HepG2 (cell line): ENCODE data around the gene ZFR. TPM values are rescaled to one million over a fixed set of nuclear protein-coding genes. Genes with fewer than 3 reads are reported as not detected.

Experiments used
- ATAC-seq: fragments of 200-7000 bp; cut with Tn5 transposase; 3 replicates; pipeline ENCODE4 v1.9.1; 2020; ENCODE audit warnings: mild to moderate bottlenecking, moderate library complexity
- BruUV-seq: library from RNA; stranded (reverse); fragments of 400-500 nt; replicated peaks from 2 replicates; lab custom pipeline; 2021; lab: Mats Ljungman, UMichigan
- CTCF ChIA-PET: fragments of 300-600 bp; formaldehyde crosslinking; extraction: SDS; loops from one replicate; lab custom pipeline; 2021; ENCODE audit warnings: low total read pairs, inconsistent platforms, low intra/inter-chr PET ratio; lab: Yijun Ruan, JAX
- POLR2A ChIA-PET: fragments of 350-600 bp; sonication (Branson Sonifier 250); formaldehyde crosslinking; loops from one replicate; lab custom pipeline; 2020; ENCODE audit warnings: antibody characterized with exemption, inconsistent platforms; lab: Yijun Ruan, JAX
- DNase-seq: peaks from one replicate; pipeline ENCODE4 v3.0.0-alpha.2; 2015; ENCODE audit warnings: low spot score
- FAIRE-seq: peaks from 3 replicates; lab custom pipeline; 2011; peaks lifted over from hg19 to GRCh38; lab: Jason Lieb, UNC
- H2AFZ ChIP-seq: one replicate; pipeline ENCODE4 v1.6.1; 2011; ENCODE audit warnings: low read length, inconsistent platforms
- H3K27ac ChIP-seq: fragments of 300-600 bp; 3 replicates; pipeline ENCODE4 v1.8.0; 2011; ENCODE audit warnings: mixed run types, mild to moderate bottlenecking, mixed read lengths, low read length, inconsistent platforms; ENCODE audit not compliant: insufficient read depth; ENCODE audit errors: extremely low read length
- H3K27me3 ChIP-seq, 2 experiments: fragments of 200-600 bp in 1 of 2; 2 replicates in 1 of 2; 3 replicates in 1 of 2; pipeline versions ENCODE4 v1.6.0 to v1.8.0; 2011; ENCODE audit warnings: low read length in 2 of 2, mild to moderate bottlenecking in 2 of 2, moderate library complexity in 2 of 2, inconsistent platforms in 1 of 2; ENCODE audit not compliant: insufficient read depth in 2 of 2, control insufficient read depth in 1 of 2
- H3K36me3 ChIP-seq, 2 experiments: fragments of 200-600 bp in 1 of 2; replicated peaks in 1 of 2; 2 replicates in 1 of 2; 3 replicates in 1 of 2; pipeline versions ENCODE4 v1.5.1 to v1.8.0; 2011; ENCODE audit warnings: low read length in 2 of 2, inconsistent platforms in 1 of 2; ENCODE audit not compliant: insufficient read depth in 2 of 2, control insufficient read depth in 1 of 2
- H3K4me1 ChIP-seq: 2 replicates; pipeline ENCODE4 v1.5.1; 2012; ENCODE audit warnings: low read length, inconsistent platforms; ENCODE audit not compliant: insufficient read depth
- H3K4me2 ChIP-seq: 2 replicates; pipeline ENCODE4 v1.6.0; 2011; ENCODE audit warnings: low read depth, low read length, inconsistent platforms
- H3K4me3 ChIP-seq, 3 experiments: fragments of 200-600 bp in 1 of 3; sonication (generic), shearing (Covaris generic) in 1 of 3; replicated peaks in 1 of 3; 2 replicates each; pipeline ENCODE4 v1.5.1; 2011 to 2016; ENCODE audit warnings: low read length in 3 of 3, inconsistent platforms in 2 of 3, low read depth in 2 of 3, mild to moderate bottlenecking in 2 of 3, control low read depth in 1 of 3, mixed read lengths in 1 of 3; ENCODE audit not compliant: insufficient read depth in 1 of 3
- H3K79me2 ChIP-seq: one replicate; pipeline ENCODE4 v1.6.1; 2011; ENCODE audit warnings: low read length, inconsistent platforms; ENCODE audit not compliant: insufficient read depth
- H3K9ac ChIP-seq: 2 replicates; pipeline ENCODE4 v1.6.0; 2011; ENCODE audit warnings: mild to moderate bottlenecking, low read depth, low read length, inconsistent platforms; ENCODE audit not compliant: insufficient read depth
- H3K9me3 ChIP-seq: 2 replicates; pipeline ENCODE4 v1.5.1; 2012; ENCODE audit warnings: mild to moderate bottlenecking, low read length
- H4K20me1 ChIP-seq: 2 replicates; pipeline ENCODE4 v1.6.0; 2011; ENCODE audit warnings: inconsistent platforms, mild to moderate bottlenecking, low read length, moderate library complexity; ENCODE audit not compliant: insufficient read depth
- ARNT2 ChIP-seq: sonication (generic); formaldehyde crosslinking; IDR thresholded peaks from 2 replicates; pipeline ENCODE4 v1.8.0; 2022; ENCODE audit warnings: mild to moderate bottlenecking, low read depth, missing genetic modification reagents, moderate library complexity
- GLMP ChIP-seq: sonication (generic); formaldehyde crosslinking; IDR thresholded peaks from 2 replicates; pipeline ENCODE4 v1.9.0; 2021; ENCODE audit warnings: missing genetic modification reagents, mild to moderate bottlenecking, borderline replicate concordance
- MAX ChIP-seq: IDR thresholded peaks from 2 replicates; pipeline ENCODE4 v1.6.1; 2012; ENCODE audit warnings: inconsistent platforms
- PHF21A ChIP-seq: sonication (generic); formaldehyde crosslinking; IDR thresholded peaks from 2 replicates; pipeline ENCODE4 v1.5.0; 2020; ENCODE audit warnings: mild to moderate bottlenecking, missing genetic modification reagents
- RBM22 ChIP-seq: fragments of 200-400 bp; formaldehyde crosslinking; optimal IDR thresholded peaks from 2 replicates; pipeline ENCODE3; 2017; ENCODE audit warnings: mild to moderate bottlenecking, low read length, moderate library complexity
- RXRB ChIP-seq: IDR thresholded peaks from 2 replicates; pipeline ENCODE4 v1.6.1; 2016; ENCODE audit warnings: borderline replicate concordance, missing genetic modification reagents, missing compliant biosample characterization
- STAG1 ChIP-seq: sonication (generic); formaldehyde crosslinking; IDR thresholded peaks from 2 replicates; pipeline ENCODE4 v1.4.0; 2020; ENCODE audit warnings: missing genetic modification reagents
- ZNF780A ChIP-seq: sonication (generic); formaldehyde crosslinking; IDR thresholded peaks from 2 replicates; pipeline ENCODE4 v1.8.0; 2022; ENCODE audit warnings: mild to moderate bottlenecking, missing genetic modification reagents, moderate library complexity
- WGBS: methylation state at CpG from one replicate; pipeline ENCODE4 v1.1.6; 2017; ENCODE audit warnings: low lambda C conversion rate; 5-methylcytosine and 5-hydroxymethylcytosine counted together
- in situ Hi-C: cut with HindIII; loops from 2 replicates; pipeline ENCODE4 v1.10.0; 2017; ENCODE audit warnings: low pct_unique_long_range_greater_than_20kb; ENCODE audit not compliant: extremely low pct_ligation_motif_present
- intact Hi-C: fragments of 100-400 bp; cut with micrococcal nuclease; formaldehyde crosslinking; loops from one replicate; pipeline ENCODE4 v1.10.0; 2022; ENCODE audit not compliant: unreplicated experiment
- polyA plus RNA-seq, 8 experiments: library from polyadenylated mRNA; depleted of rRNA in 3 of 8; stranded (reverse) in 7 of 8; unstranded in 1 of 8; fragments of >200 nt; fragmentation: Illumina TruSeq in 4 of 8; extraction: Trizol in 4 of 8; gene quantifications; 2 replicates each; pipeline versions ENCODE4 v1.2.1 to v1.2.3, GENCODE V29; 2011 to 2016; ENCODE audit warnings: low read depth in 4 of 8, missing spikeins in 1 of 8, mixed read lengths in 1 of 8; ENCODE audit not compliant: insufficient read depth in 1 of 8
- total RNA-seq, 5 experiments: library from RNA; depleted of rRNA; stranded (reverse); fragments of >200 nt; fragmentation: Illumina TruSeq; extraction: Trizol; gene quantifications; 2 replicates each; pipeline ENCODE4 v1.2.3, GENCODE V29; 2016; ENCODE audit warnings: low read depth in 1 of 5

The ZFR gene
- total and polyA plus RNA-seq, 2 of the 13 experiments (the other 11 are each of a cell fraction or from before 2014, with no cell fraction given): 89.0 to 92.8 TPM

- DNase-seq (no peak), FAIRE-seq (no peak), ATAC-seq (no peak)
- Histone ChIP-seq H3K36me3 (peaks cover 21 to 80% of the 10 kb centered on the region in 2 experiments), H3K9me3 (no peaks in the 10 kb centered on the region), H3K27me3 (no peaks in the 10 kb centered on the region), H4K20me1 (no peaks in the 10 kb centered on the region; the same call in 1 of the 2 replicates), H3K4me3 (no peak overlapping the region), H3K27ac (no peak overlapping the region), H3K9ac (no peak overlapping the region), H3K4me1 (no peaks in the 10 kb centered on the region), H2AFZ (no peak overlapping the region), H3K79me2 (peaks cover 36% of the 10 kb centered on the region), H3K4me2 (no peak overlapping the region)
- in situ Hi-C loops (no loop called here), intact Hi-C loops (no loop called here)
- POLR2A ChIA-PET: no interaction called here
- CTCF ChIA-PET: no interaction called here
- BruUV-seq: TSS peak; percentile 8
- WGBS: over 99% methylated on average over 3 of the region's 3 CpGs
- TF ChIP-seq RBM22 (peak; percentile 47), STAG1 (CRISPR knock-in tag) (no peak), RXRB (CRISPR knock-in tag) (no peak), GLMP (CRISPR knock-in tag) (no peak), PHF21A (CRISPR knock-in tag) (no peak), ARNT2 (CRISPR knock-in tag) (no peak)
Measured at GRCh38 chr5:32413466-32414263, 30.9 kb downstream of the ZFR start.

GRCh38 chr5:32410630-32411029 is 33.9 kb downstream of the ZFR start:
- TF ChIP-seq MAX (no peak), ZNF780A (CRISPR knock-in tag) (no peak)
- H3K4me1 ChIP-seq: no peaks in the 10 kb centered on the region
- no peak for FAIRE-seq
- no TSS peak for BruUV-seq
- peaks cover 36% of the 10 kb centered on the region for H3K79me2 ChIP-seq
- intact Hi-C loops (no loop called here), in situ Hi-C loops (no loop called here)
- DNase-seq: no peak
- H3K4me3 ChIP-seq: no peak overlapping the region
- no peaks in the 10 kb centered on the region for H3K27me3 ChIP-seq
- peaks cover 19 to 89% of the 10 kb centered on the region in 2 experiments for H3K36me3 ChIP-seq
- no peak overlapping the region for H3K4me2 ChIP-seq
- H3K27ac ChIP-seq: no peak overlapping the region
- no peak for ATAC-seq
- H4K20me1 ChIP-seq: no peaks in the 10 kb centered on the region; the same call in none of the 2 replicates
- no peak overlapping the region for H3K9ac ChIP-seq
- POLR2A ChIA-PET: interaction anchor here (0.6 to 0.7 kb wide), 2 partner anchors 12 to 84 kb away, joined by 3 to 4 read pairs; no protein-coding TSS in a partner anchor
- H2AFZ ChIP-seq: no peak overlapping the region
- H3K9me3 ChIP-seq: no peaks in the 10 kb centered on the region
- CTCF ChIA-PET: no interaction called here
